ENCODE measurements around the gene VPS35. TPM values are rescaled to one million over a fixed set of nuclear protein-coding genes. Genes with fewer than 3 reads are reported as not detected.

VPS35 gene
- total RNA-seq, 6 donors from 2014 or later, result 25.0 to 93.0 (median 63.5) TPM

DNA sequence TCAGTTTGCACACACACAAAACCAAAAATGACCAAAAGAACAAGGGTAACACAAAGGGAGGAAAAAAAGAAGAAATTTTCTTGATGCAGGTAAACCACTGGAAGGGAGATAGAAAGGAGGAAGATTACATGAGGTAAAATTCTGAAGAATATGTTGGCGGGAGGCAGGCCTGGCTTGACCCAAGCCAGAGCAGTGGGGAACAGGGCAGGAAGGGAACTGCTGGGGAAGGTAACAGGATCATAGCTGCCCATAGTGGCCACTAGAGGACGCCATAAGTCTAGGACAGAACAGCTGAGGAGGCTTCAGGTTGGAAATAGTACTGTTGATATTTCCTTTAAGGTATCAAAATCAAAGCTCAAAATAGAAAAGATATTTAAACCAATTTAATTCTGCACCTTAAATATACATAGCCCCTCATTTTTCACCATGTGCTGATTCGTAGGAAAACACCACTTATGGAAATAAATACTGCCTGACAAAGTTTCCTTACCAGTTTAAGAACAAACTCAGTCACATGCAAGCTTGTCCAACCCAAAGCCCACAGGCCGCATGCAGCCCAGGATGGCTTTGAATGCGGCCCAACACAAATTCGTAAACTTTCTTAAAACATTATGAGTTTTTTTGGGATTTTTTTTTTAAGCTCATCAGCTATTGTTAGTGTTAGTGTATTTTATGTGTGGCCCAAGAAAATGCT lies 15.5 kb downstream of the VPS35 start:
- TF ChIP-seq POLR2AphosphoS5 (IDR thresholded peaks at IDR 0.05), result no peak
- TF ChIP-seq, protein P1, sequence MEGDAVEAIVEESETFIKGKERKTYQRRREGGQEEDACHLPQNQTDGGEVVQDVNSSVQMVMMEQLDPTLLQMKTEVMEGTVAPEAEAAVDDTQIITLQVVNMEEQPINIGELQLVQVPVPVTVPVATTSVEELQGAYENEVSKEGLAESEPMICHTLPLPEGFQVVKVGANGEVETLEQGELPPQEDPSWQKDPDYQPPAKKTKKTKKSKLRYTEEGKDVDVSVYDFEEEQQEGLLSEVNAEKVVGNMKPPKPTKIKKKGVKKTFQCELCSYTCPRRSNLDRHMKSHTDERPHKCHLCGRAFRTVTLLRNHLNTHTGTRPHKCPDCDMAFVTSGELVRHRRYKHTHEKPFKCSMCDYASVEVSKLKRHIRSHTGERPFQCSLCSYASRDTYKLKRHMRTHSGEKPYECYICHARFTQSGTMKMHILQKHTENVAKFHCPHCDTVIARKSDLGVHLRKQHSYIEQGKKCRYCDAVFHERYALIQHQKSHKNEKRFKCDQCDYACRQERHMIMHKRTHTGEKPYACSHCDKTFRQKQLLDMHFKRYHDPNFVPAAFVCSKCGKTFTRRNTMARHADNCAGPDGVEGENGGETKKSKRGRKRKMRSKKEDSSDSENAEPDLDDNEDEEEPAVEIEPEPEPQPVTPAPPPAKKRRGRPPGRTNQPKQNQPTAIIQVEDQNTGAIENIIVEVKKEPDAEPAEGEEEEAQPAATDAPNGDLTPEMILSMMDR (IDR thresholded peaks at IDR 0.05), result peak; percentile 58 to 75 (median 70)
- TF ChIP-seq POLR2A (IDR thresholded peaks at IDR 0.05), result no peak
- Histone ChIP-seq H3K9me3 (no peaks in the 10 kb centered on the region), H3K4me1 (no peaks in the 10 kb centered on the region), H3K27ac (no peak overlapping the region), H3K4me3 (no peak overlapping the region), H3K36me3 (peaks cover 15 to 100% (median 49%) of the 10 kb centered on the region in 4 donors), H3K27me3 (no peaks in the 10 kb centered on the region)
- ATAC-seq (ENCODE audit: low FRiP score in 2 of 2) (peak; percentile 84 to 92), DNase-seq (peak in 1 of 2 donors; percentile 54)
- WGBS, 2 donors, result 72 to 77% methylated on average over 6 of the region's 6 CpGs

DNA sequence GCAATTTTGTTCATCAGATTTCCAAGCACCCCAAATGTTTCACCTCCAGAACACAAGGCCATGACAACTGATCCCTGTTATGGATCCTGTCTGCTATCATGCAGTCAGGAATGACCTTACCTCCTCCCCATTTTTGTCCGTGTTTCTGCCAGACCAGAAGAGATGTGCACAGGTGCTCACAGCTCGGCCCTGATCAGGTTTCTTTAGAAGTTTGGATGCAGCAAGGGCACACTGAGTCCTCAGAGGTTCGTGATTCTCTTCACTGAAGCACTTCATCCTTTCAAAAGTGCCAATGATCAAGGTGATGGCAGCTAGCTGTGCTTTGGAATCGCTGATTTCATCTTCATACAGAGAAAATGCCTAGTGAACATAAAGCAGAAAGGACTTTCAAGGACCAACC lies 26.9 kb downstream of the VPS35 start:
- DNase-seq, result no peak
- ATAC-seq (ENCODE audit: low FRiP score in 2 of 2), result no peak
- H3K4me3 ChIP-seq, result no peak overlapping the region
- H3K27ac ChIP-seq, result no peak overlapping the region
- TF ChIP-seq EP300 (IDR thresholded peaks at IDR 0.05) (no peak), POLR2AphosphoS5 (IDR thresholded peaks at IDR 0.05) (no peak), POLR2A (IDR thresholded peaks at IDR 0.05) (no peak)
- peaks cover 16 to 89% (median 41%) of the 10 kb centered on the region in 4 donors for H3K36me3 ChIP-seq
- 68 to 69% methylated on average over 4 of the region's 4 CpGs for WGBS, 2 donors
- H3K4me1 ChIP-seq, result peaks cover 0 to 4% (median 0%) of the 10 kb centered on the region in 4 donors
- no peaks in the 10 kb centered on the region for H3K9me3 ChIP-seq
- H3K27me3 ChIP-seq, result no peaks in the 10 kb centered on the region

DNA sequence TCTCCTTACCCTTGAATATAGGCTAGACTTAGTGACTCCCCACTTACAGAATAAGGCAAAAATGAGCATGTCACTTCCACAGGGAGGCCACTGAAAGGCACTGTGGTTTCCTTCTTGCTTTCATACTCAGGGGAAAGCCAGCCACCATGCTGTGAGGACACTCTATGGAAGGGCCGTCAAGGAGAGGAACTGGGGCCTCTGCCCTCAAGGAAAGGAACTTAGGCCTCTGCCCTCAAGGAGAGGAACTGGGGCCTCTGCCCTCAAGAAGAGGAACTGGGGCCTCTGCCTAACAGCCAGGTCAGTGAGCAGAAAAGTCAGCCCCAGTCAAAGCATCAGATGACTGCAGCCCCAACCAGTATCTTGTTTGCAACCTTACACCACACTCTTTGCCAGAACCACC lies 30.1 kb downstream of the VPS35 start:
- DNase-seq (peak in 1 of 2 donors; percentile 70), ATAC-seq (ENCODE audit: low FRiP score in 2 of 2) (peak; percentile 89 to 90)
- Histone ChIP-seq H3K9me3 (no peaks in the 10 kb centered on the region), H3K27ac (no peak overlapping the region), H3K36me3 (peaks cover 12 to 65% (median 30%) of the 10 kb centered on the region in 4 donors), H3K27me3 (no peaks in the 10 kb centered on the region), H3K4me3 (no peak overlapping the region), H3K4me1 (peaks cover 0 to 4% (median 0%) of the 10 kb centered on the region in 4 donors)
- WGBS, 2 donors, result 15 to 33% methylated on average over 1 of the region's 1 CpG
- no peak for TF ChIP-seq POLR2A (IDR thresholded peaks at IDR 0.05)
- TF ChIP-seq, protein P1 (IDR thresholded peaks at IDR 0.05), result no peak

DNA sequence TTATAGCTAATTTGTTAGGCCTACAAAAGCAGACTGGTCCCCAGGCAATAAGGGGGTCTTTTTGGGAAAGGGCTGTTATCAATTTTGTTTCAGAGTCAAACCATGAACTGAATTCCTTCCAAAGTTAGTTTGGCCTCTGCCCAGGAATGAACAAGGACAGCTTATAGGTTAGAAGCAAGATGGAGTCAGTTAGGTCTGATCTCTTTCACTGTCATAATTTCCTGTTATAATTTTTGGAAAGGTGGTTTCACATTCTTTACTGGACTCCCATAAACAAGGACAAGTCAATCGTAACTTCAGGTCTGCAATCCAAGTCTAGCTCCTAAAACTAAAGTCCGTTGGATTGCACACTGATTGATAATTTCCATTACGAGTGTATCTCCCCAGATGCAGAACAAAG lies 37.7 kb downstream of the VPS35 start:
- WGBS, 2 donors, result 90 to 98% methylated on average over 3 of the region's 3 CpGs
- no peak for ATAC-seq (ENCODE audit: low FRiP score in 2 of 2)
- Histone ChIP-seq H3K4me3 (no peak overlapping the region), H3K27me3 (no peaks in the 10 kb centered on the region), H3K4me1 (no peaks in the 10 kb centered on the region), H3K27ac (no peak overlapping the region), H3K9me3 (no peaks in the 10 kb centered on the region), H3K36me3 (no peaks in the 10 kb centered on the region)
- no peak for DNase-seq
- no peak for TF ChIP-seq POLR2AphosphoS5 (IDR thresholded peaks at IDR 0.05)
- TF ChIP-seq EP300 (IDR thresholded peaks at IDR 0.05), result no peak
- no peak for TF ChIP-seq POLR2A (IDR thresholded peaks at IDR 0.05)
- TF ChIP-seq, protein P1 (IDR thresholded peaks at IDR 0.05), result no peak

DNA sequence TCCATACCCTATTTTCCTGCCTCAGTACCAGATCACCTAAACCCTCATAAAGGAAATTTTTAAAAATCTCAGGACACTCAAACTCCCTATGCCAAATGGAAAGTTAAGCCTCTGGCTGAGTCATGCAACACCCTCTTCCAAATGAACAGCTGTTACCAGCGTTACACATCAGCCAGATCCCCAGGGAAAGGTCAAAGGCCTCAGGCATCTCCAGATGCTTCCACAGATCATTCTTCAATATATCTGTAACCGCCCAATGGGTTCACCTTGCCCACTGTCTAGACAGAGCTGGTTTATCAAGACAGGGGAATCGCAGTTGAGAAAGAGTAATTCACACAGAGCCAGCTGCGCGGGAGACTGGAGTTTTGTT lies 38.7 kb downstream of the VPS35 start:
- no peak overlapping the region for H3K4me3 ChIP-seq
- ATAC-seq (ENCODE audit: low FRiP score in 2 of 2) (peak in 1 of 2 donors; percentile 92), DNase-seq (no peak)
- 74 to 82% methylated on average over 5 of the region's 5 CpGs for WGBS, 2 donors
- H3K9me3 ChIP-seq, result no peaks in the 10 kb centered on the region
- no peaks in the 10 kb centered on the region for H3K27me3 ChIP-seq
- H3K36me3 ChIP-seq, result no peaks in the 10 kb centered on the region
- H3K4me1 ChIP-seq, result no peaks in the 10 kb centered on the region
- TF ChIP-seq, protein P1 (IDR thresholded peaks at IDR 0.05), result no peak
- TF ChIP-seq POLR2AphosphoS5 (IDR thresholded peaks at IDR 0.05), result no peak
- TF ChIP-seq POLR2A (IDR thresholded peaks at IDR 0.05), result no peak
- no peak for TF ChIP-seq EP300 (IDR thresholded peaks at IDR 0.05)
- peak overlapping the region in 1 of 4 donors; percentile 55 for H3K27ac ChIP-seq

Data from upper lobe of left lung (tissue), 6 donors.